ENCODE measurements around the gene VEZT. TPM values are rescaled to one million over a fixed set of nuclear protein-coding genes. Genes with fewer than 3 reads are reported as not detected.

VEZT gene
- total and polyA plus RNA-seq, 2 donors (not counting 1 experiment from before 2014, with no cell fraction given) = 76.6 to 123 TPM

DNA sequence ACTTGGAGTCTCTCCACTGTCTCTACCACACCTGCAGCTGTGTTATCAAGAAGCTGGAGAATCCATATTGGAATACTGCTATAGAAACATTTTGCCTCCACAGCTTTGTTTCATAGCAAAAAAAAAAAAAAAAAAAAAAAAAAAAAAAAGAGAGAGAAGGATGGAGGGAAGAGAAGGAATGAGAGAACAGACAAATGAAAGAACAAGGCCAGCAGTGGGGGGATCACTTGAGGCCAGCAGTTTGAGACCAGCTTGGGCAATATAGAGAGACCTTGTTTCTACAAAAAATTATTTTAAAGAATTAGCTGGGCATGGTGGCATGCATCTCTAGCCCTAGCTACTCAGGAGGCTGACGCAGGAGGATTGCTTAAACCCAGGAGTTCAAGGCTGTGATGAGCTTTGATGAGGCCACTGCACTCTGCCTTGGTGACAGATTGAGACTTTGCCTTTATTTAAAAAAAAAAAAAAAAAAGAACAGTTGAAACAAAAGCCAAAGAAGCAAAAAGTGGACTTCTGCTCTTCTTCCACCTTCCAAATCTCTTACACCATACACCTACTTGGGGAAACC is 8.1 kb downstream of the VEZT start:
- no peak overlapping the region for H3K4me3 ChIP-seq (replicated peaks in 1 of 4; ENCODE audit: control extremely low read depth in 1 of 4, insufficient read depth in 1 of 4, low read depth in 3 of 4, low read length in 4 of 4)
- DNase-seq (ENCODE audit: low read depth in 2 of 2) = no peak
- no peak overlapping the region for H2AFZ ChIP-seq (ENCODE audit: low read length)
- no peak overlapping the region for H3K4me2 ChIP-seq (ENCODE audit: extremely low read depth, insufficient read depth, low read length)
- H3K4me1 ChIP-seq (ENCODE audit: control insufficient read depth, extremely low read depth, insufficient read depth, low read length) = peaks cover 8% of the 10 kb centered on the region
- H3K27me3 ChIP-seq (ENCODE audit: control insufficient read depth, insufficient read depth, low read length) = no peaks in the 10 kb centered on the region
- peaks cover 60% of the 10 kb centered on the region for H3K79me2 ChIP-seq (ENCODE audit: control insufficient read depth, insufficient read depth, low read length)
- H3K27ac ChIP-seq (ENCODE audit: insufficient read depth, low read length) = no peak overlapping the region
- H3K36me3 ChIP-seq (ENCODE audit: control insufficient read depth, insufficient read depth, low read length) = no peaks in the 10 kb centered on the region
- no peak overlapping the region for H3K9ac ChIP-seq (ENCODE audit: insufficient read depth, low read length)
- TF ChIP-seq CTCF (conservative IDR thresholded peaks at IDR 0.05 in 1 of 2, IDR thresholded peaks at IDR 0.05 in 1 of 2; ENCODE audit: low read depth in 1 of 2, low read length in 2 of 2) (no peak), EZH2 (IDR thresholded peaks at IDR 0.05; ENCODE audit: low read length, missing control alignments) (no peak)
- no peaks in the 10 kb centered on the region for H3K9me3 ChIP-seq (ENCODE audit: control insufficient read depth, insufficient read depth, low read depth, low read length)
- no peaks in the 10 kb centered on the region for H4K20me1 ChIP-seq (ENCODE audit: control insufficient read depth, extremely low read depth, insufficient read depth, low read length)

DNA sequence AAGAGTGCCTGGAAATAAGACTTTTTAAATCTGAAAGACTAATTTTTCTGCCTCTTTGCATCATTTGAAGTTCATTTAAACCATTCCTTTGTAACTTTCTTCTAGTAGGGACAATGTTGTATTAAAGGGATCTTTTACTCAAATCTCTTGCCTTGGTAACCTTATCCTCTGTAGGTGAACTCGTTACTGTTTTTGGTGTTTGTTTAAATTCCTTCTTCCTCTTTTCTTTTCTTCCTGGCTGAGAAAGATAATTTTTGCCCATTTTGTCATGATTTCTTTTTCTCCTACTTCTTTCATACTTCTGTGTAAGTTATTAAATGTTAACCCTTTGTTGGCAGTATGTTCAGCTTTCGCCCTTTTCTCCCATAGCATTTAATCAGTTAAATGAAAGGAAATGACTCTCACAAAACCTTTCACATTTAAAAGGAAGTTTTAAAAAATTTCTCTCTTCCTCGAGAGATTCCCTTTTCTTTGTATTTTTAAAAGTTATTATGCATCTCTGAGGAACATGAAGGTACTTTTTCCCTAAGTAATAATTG is 10.3 kb downstream of the VEZT start:
- Histone ChIP-seq H3K27me3 (ENCODE audit: control insufficient read depth, insufficient read depth, low read length) (no peaks in the 10 kb centered on the region), H3K27ac (ENCODE audit: insufficient read depth, low read length) (no peak overlapping the region), H4K20me1 (ENCODE audit: control insufficient read depth, extremely low read depth, insufficient read depth, low read length) (no peaks in the 10 kb centered on the region), H3K4me2 (ENCODE audit: extremely low read depth, insufficient read depth, low read length) (no peak overlapping the region), H3K4me1 (ENCODE audit: control insufficient read depth, extremely low read depth, insufficient read depth, low read length) (peaks cover 8% of the 10 kb centered on the region), H3K79me2 (ENCODE audit: control insufficient read depth, insufficient read depth, low read length) (peaks cover 49% of the 10 kb centered on the region), H3K36me3 (ENCODE audit: control insufficient read depth, insufficient read depth, low read length) (no peaks in the 10 kb centered on the region), H3K4me3 (replicated peaks in 1 of 4; ENCODE audit: control extremely low read depth in 1 of 4, insufficient read depth in 1 of 4, low read depth in 3 of 4, low read length in 4 of 4) (no peak overlapping the region), H2AFZ (ENCODE audit: low read length) (no peak overlapping the region), H3K9me3 (ENCODE audit: control insufficient read depth, insufficient read depth, low read depth, low read length) (no peaks in the 10 kb centered on the region), H3K9ac (ENCODE audit: insufficient read depth, low read length) (no peak overlapping the region)
- DNase-seq (ENCODE audit: low read depth in 2 of 2) = no peak
- TF ChIP-seq EZH2 (IDR thresholded peaks at IDR 0.05; ENCODE audit: low read length, missing control alignments) (no peak), CTCF (conservative IDR thresholded peaks at IDR 0.05 in 1 of 2, IDR thresholded peaks at IDR 0.05 in 1 of 2; ENCODE audit: low read depth in 1 of 2, low read length in 2 of 2) (no peak)

- no peak overlapping the region for H3K27ac ChIP-seq (ENCODE audit: insufficient read depth, low read length)
- H2AFZ ChIP-seq (ENCODE audit: low read length) = no peak overlapping the region
- peaks cover 44% of the 10 kb centered on the region for H3K79me2 ChIP-seq (ENCODE audit: control insufficient read depth, insufficient read depth, low read length)
- no peaks in the 10 kb centered on the region for H3K27me3 ChIP-seq (ENCODE audit: control insufficient read depth, insufficient read depth, low read length)
- H3K4me3 ChIP-seq (replicated peaks in 1 of 4; ENCODE audit: control extremely low read depth in 1 of 4, insufficient read depth in 1 of 4, low read depth in 3 of 4, low read length in 4 of 4) = no peak overlapping the region
- no peak overlapping the region for H3K4me2 ChIP-seq (ENCODE audit: extremely low read depth, insufficient read depth, low read length)
- H3K9ac ChIP-seq (ENCODE audit: insufficient read depth, low read length) = no peak overlapping the region
- H3K4me1 ChIP-seq (ENCODE audit: control insufficient read depth, extremely low read depth, insufficient read depth, low read length) = peaks cover 8% of the 10 kb centered on the region
- H3K9me3 ChIP-seq (ENCODE audit: control insufficient read depth, insufficient read depth, low read depth, low read length) = no peaks in the 10 kb centered on the region
- no peaks in the 10 kb centered on the region for H4K20me1 ChIP-seq (ENCODE audit: control insufficient read depth, extremely low read depth, insufficient read depth, low read length)
- no peak for DNase-seq (ENCODE audit: low read depth in 2 of 2)
- no peaks in the 10 kb centered on the region for H3K36me3 ChIP-seq (ENCODE audit: control insufficient read depth, insufficient read depth, low read length)
- TF ChIP-seq CTCF (conservative IDR thresholded peaks at IDR 0.05 in 1 of 2, IDR thresholded peaks at IDR 0.05 in 1 of 2; ENCODE audit: low read depth in 1 of 2, low read length in 2 of 2) (no peak), EZH2 (IDR thresholded peaks at IDR 0.05; ENCODE audit: low read length, missing control alignments) (no peak)
These were observed 11.0 kb downstream of the VEZT start for GRCh38 chr12:95228617-95229016.
